A549 (cell line): Measurements from ENCODE around the gene ADORA3.

Source experiments
- JUN ChIP-seq, 2 experiments: fragments of >200 bp; sonication (Bioruptor Twin); formaldehyde crosslinking; IDR thresholded peaks; 2 replicates in 1 of 2; 3 replicates in 1 of 2; pipeline ENCODE4 v1.6.1; 2016 to 2017
- ZSCAN20 ChIP-seq: fragments of 250-450 bp; sonication (Bioruptor Pico); IDR thresholded peaks from 2 replicates; pipeline ENCODE4 v1.8.0; 2022; ENCODE audit warnings: mild to moderate bottlenecking, moderate library complexity
- TF ChIP-seq, protein P1 (sequence below): fragments of >200 bp; sonication (Bioruptor Twin); formaldehyde crosslinking; IDR thresholded peaks from 3 replicates; pipeline ENCODE4 v1.5.1; 2016
- TF ChIP-seq, protein P2 (sequence below): IDR thresholded peaks from 2 replicates; pipeline ENCODE4 v1.6.1; 2012

DNA sequence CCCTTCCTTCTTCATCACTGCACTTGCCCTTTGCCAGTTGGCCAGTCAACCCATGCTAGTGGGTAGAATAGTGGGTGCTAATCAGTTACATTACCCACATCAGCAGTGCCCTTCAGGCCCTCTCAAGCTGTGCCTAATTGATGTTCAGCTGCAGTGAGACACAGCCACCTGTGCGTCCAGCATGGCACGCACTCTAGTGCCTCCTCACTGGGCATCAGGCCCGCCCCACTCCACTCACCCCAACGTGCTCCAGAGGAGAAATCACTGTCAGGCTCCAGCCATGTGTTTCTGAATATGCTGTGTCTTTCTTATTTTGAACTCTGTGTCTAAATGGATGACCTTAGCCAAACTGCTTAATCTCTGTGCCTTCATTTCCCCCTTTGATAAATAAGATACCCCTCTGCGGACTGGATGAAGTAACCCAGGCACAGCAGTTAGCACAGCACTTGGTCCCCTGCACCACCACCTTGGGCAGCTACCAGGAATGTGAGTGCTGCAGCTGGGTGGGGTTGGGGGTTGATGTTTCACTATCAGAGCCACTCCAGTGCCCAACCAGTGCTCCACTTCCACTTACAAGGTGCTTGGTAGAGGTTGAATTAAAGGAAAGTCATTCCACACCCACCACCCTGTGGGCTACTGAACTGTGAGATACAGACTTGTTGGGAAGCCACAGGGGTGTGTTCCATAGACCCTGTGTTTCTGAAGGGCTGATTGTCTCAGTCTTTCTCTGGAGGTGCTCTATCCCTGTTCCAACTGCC lies 8.9 kb upstream of the ADORA3 start:
- TF ChIP-seq, protein P1, sequence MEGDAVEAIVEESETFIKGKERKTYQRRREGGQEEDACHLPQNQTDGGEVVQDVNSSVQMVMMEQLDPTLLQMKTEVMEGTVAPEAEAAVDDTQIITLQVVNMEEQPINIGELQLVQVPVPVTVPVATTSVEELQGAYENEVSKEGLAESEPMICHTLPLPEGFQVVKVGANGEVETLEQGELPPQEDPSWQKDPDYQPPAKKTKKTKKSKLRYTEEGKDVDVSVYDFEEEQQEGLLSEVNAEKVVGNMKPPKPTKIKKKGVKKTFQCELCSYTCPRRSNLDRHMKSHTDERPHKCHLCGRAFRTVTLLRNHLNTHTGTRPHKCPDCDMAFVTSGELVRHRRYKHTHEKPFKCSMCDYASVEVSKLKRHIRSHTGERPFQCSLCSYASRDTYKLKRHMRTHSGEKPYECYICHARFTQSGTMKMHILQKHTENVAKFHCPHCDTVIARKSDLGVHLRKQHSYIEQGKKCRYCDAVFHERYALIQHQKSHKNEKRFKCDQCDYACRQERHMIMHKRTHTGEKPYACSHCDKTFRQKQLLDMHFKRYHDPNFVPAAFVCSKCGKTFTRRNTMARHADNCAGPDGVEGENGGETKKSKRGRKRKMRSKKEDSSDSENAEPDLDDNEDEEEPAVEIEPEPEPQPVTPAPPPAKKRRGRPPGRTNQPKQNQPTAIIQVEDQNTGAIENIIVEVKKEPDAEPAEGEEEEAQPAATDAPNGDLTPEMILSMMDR, result no peak
- TF ChIP-seq, protein P2, sequence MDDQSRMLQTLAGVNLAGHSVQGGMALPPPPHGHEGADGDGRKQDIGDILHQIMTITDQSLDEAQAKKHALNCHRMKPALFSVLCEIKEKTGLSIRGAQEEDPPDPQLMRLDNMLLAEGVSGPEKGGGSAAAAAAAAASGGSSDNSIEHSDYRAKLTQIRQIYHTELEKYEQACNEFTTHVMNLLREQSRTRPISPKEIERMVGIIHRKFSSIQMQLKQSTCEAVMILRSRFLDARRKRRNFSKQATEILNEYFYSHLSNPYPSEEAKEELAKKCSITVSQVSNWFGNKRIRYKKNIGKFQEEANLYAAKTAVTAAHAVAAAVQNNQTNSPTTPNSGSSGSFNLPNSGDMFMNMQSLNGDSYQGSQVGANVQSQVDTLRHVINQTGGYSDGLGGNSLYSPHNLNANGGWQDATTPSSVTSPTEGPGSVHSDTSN, result no peak
- no peak for TF ChIP-seq ZSCAN20 (CRISPR knock-in tag)
- TF ChIP-seq JUN (IDR thresholded peaks at IDR 0.05), result no peak
